ENCODE measurements around the gene B4GALT1. TPM values are rescaled to one million over a fixed set of nuclear protein-coding genes. Genes with fewer than 3 reads are reported as not detected.

B4GALT1 gene
- total RNA-seq, 4 donors from 2014 or later = 23.7 to 126 (median 93.7) TPM

- Histone ChIP-seq H3K9me3 (no peaks in the 10 kb centered on the region), H3K4me1 (no peaks in the 10 kb centered on the region), H3K27ac (no peak overlapping the region), H3K4me3 (no peak overlapping the region), H3K36me3 (no peaks in the 10 kb centered on the region), H3K27me3 (no peaks in the 10 kb centered on the region)
- in situ Hi-C loops (cut with MboI; ENCODE audit: low pct_ligation_motif_present in 1 of 4, low pct_unique_long_range_greater_than_20kb in 1 of 4, low sequenced_read_pairs in 3 of 4) = no loop called here
- intact Hi-C loops (cut with DNase I; ENCODE audit: low total_unique reads) = no loop called here
- WGBS, 2 donors (ENCODE audit: low coverage in 1 of 2) = 92% methylated on average over 13 of the region's 13 CpGs; no CpG with 5 or more reads in 1 of the 2 donors
- TF ChIP-seq EP300 (IDR thresholded peaks at IDR 0.05; ENCODE audit: low read depth) (no peak), POLR2A (IDR thresholded peaks at IDR 0.05) (no peak), CTCF (IDR thresholded peaks at IDR 0.05) (no peak), POLR2AphosphoS5 (IDR thresholded peaks at IDR 0.05) (no peak)
- no peak for DNase-seq
Observed at GRCh38 chr9:33102551-33103210, 64.5 kb downstream of the B4GALT1 start.

- H3K4me1 ChIP-seq = no peaks in the 10 kb centered on the region
- no peaks in the 10 kb centered on the region for H3K36me3 ChIP-seq
- no peak overlapping the region for H3K27ac ChIP-seq
- H3K9me3 ChIP-seq = no peaks in the 10 kb centered on the region
- intact Hi-C loops (cut with DNase I; ENCODE audit: low total_unique reads) = no loop called here
- TF ChIP-seq CTCF (IDR thresholded peaks at IDR 0.05) = no peak
- TF ChIP-seq POLR2A (IDR thresholded peaks at IDR 0.05) = no peak
- TF ChIP-seq EP300 (IDR thresholded peaks at IDR 0.05; ENCODE audit: low read depth) = no peak
- TF ChIP-seq POLR2AphosphoS5 (IDR thresholded peaks at IDR 0.05) = no peak
- no peaks in the 10 kb centered on the region for H3K27me3 ChIP-seq
- 82% methylated on average over 10 of the region's 10 CpGs; no CpG with 5 or more reads in 1 of the 2 donors for WGBS, 2 donors (ENCODE audit: low coverage in 1 of 2)
- DNase-seq = no peak
- H3K4me3 ChIP-seq = no peak overlapping the region
- in situ Hi-C loops (cut with MboI; ENCODE audit: low pct_ligation_motif_present in 1 of 4, low pct_unique_long_range_greater_than_20kb in 1 of 4, low sequenced_read_pairs in 3 of 4) = no loop called here
Observed at GRCh38 chr9:33101104-33101951, 65.8 kb downstream of the B4GALT1 start.

GRCh38 chr9:33099754-33100153, 67.4 kb downstream of the B4GALT1 start:
- TF ChIP-seq CTCF (IDR thresholded peaks at IDR 0.05) = no peak
- no peak for TF ChIP-seq POLR2AphosphoS5 (IDR thresholded peaks at IDR 0.05)
- no peak for TF ChIP-seq EP300 (IDR thresholded peaks at IDR 0.05; ENCODE audit: low read depth)
- TF ChIP-seq POLR2A (IDR thresholded peaks at IDR 0.05) = no peak
- no peaks in the 10 kb centered on the region for H3K27me3 ChIP-seq
- H3K4me3 ChIP-seq = no peak overlapping the region
- no peaks in the 10 kb centered on the region for H3K36me3 ChIP-seq
- H3K4me1 ChIP-seq = no peaks in the 10 kb centered on the region
- DNase-seq = no peak
- H3K9me3 ChIP-seq = no peaks in the 10 kb centered on the region
- in situ Hi-C loops (cut with MboI; ENCODE audit: low pct_ligation_motif_present in 1 of 4, low pct_unique_long_range_greater_than_20kb in 1 of 4, low sequenced_read_pairs in 3 of 4) = no loop called here
- intact Hi-C loops (cut with DNase I; ENCODE audit: low total_unique reads) = no loop called here
- 96% methylated on average over 2 of the region's 2 CpGs; no CpG with 5 or more reads in 1 of the 2 donors for WGBS, 2 donors (ENCODE audit: low coverage in 1 of 2)
- no peak overlapping the region for H3K27ac ChIP-seq

GRCh38 chr9:33097192-33097591, 69.9 kb downstream of the B4GALT1 start:
- 86 to 88% methylated on average over 3 of the region's 3 CpGs for WGBS, 2 donors (ENCODE audit: low coverage in 1 of 2)
- no peak overlapping the region for H3K4me3 ChIP-seq
- H3K36me3 ChIP-seq = no peaks in the 10 kb centered on the region
- no peak for DNase-seq
- intact Hi-C loops (cut with DNase I; ENCODE audit: low total_unique reads) = no loop called here
- H3K27me3 ChIP-seq = no peaks in the 10 kb centered on the region
- H3K4me1 ChIP-seq = no peaks in the 10 kb centered on the region
- H3K27ac ChIP-seq = no peak overlapping the region
- in situ Hi-C loops (cut with MboI; ENCODE audit: low pct_ligation_motif_present in 1 of 4, low pct_unique_long_range_greater_than_20kb in 1 of 4, low sequenced_read_pairs in 3 of 4) = no loop called here
- TF ChIP-seq POLR2AphosphoS5 (IDR thresholded peaks at IDR 0.05) = no peak
- no peak for TF ChIP-seq CTCF (IDR thresholded peaks at IDR 0.05)
- no peaks in the 10 kb centered on the region for H3K9me3 ChIP-seq

All from transverse colon (tissue), 4 donors.